Neural crest cell (in vitro differentiated cells): Measurements from ENCODE around the gene TNFRSF19. TPM values are rescaled to one million over a fixed set of nuclear protein-coding genes. Genes with fewer than 3 reads are reported as not detected.

Source experiments
- DNase-seq: peaks from one replicate; pipeline ENCODE4 v3.0.0; 2021; ENCODE audit warnings: low read depth, mixed read lengths, low spot score
- H3K27ac Mint-ChIP-seq: one replicate; pipeline ENCODE4 v1.8.0; 2021; ENCODE audit warnings: mild to moderate bottlenecking, mixed read lengths; ENCODE audit not compliant: unreplicated experiment
- H3K27me3 Mint-ChIP-seq: 2 replicates; pipeline ENCODE4 v1.8.0; 2021; ENCODE audit warnings: low read depth, mild to moderate bottlenecking, mixed read lengths
- H3K36me3 Mint-ChIP-seq: 2 replicates; pipeline ENCODE4 v1.8.0; 2021; ENCODE audit warnings: low read depth, mild to moderate bottlenecking, mixed read lengths
- H3K4me1 Mint-ChIP-seq: 2 replicates; pipeline ENCODE4 v1.8.0; 2021; ENCODE audit warnings: mixed read lengths
- H3K4me3 Mint-ChIP-seq: one replicate; pipeline ENCODE4 v1.8.0; 2021; ENCODE audit warnings: mild to moderate bottlenecking, mixed read lengths
- H3K9me3 Mint-ChIP-seq: 2 replicates; pipeline ENCODE4 v1.8.0; 2021; ENCODE audit warnings: mixed read lengths
- total RNA-seq: library from RNA; stranded (reverse); gene quantifications from 2 replicates; pipeline ENCODE4 v1.2.1, GENCODE V29; 2021
- TF ChIP-seq, protein P1 (sequence below): fragments of 200-600 bp; sonication (generic); conservative IDR thresholded peaks from 2 replicates; pipeline ENCODE4 v1.5.0; 2021; ENCODE audit warnings: antibody characterized with exemption, mild to moderate bottlenecking

Gene TNFRSF19
- total RNA-seq, 1 donor from 2014 or later, result 76.1 TPM

- TF ChIP-seq, protein P1, sequence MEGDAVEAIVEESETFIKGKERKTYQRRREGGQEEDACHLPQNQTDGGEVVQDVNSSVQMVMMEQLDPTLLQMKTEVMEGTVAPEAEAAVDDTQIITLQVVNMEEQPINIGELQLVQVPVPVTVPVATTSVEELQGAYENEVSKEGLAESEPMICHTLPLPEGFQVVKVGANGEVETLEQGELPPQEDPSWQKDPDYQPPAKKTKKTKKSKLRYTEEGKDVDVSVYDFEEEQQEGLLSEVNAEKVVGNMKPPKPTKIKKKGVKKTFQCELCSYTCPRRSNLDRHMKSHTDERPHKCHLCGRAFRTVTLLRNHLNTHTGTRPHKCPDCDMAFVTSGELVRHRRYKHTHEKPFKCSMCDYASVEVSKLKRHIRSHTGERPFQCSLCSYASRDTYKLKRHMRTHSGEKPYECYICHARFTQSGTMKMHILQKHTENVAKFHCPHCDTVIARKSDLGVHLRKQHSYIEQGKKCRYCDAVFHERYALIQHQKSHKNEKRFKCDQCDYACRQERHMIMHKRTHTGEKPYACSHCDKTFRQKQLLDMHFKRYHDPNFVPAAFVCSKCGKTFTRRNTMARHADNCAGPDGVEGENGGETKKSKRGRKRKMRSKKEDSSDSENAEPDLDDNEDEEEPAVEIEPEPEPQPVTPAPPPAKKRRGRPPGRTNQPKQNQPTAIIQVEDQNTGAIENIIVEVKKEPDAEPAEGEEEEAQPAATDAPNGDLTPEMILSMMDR, result no peak
- Mint-ChIP-seq H3K4me3 (no peak overlapping the region), H3K36me3 (peaks cover 15% of the 10 kb centered on the region), H3K9me3 (no peaks in the 10 kb centered on the region), H3K27me3 (no peaks in the 10 kb centered on the region), H3K4me1 (peaks cover 38% of the 10 kb centered on the region), H3K27ac (no peak overlapping the region)
- no peak for DNase-seq
Measured at GRCh38 chr13:23608138-23608537, 37.9 kb downstream of the TNFRSF19 start.

- TF ChIP-seq, protein P1, result no peak
- H3K4me3 Mint-ChIP-seq, result peak overlapping the region; percentile 27
- no peak for DNase-seq
Measured at GRCh38 chr13:23608701-23609413, 38.6 kb downstream of the TNFRSF19 start.

GRCh38 chr13:23609414-23609760 lies 39.2 kb downstream of the TNFRSF19 start:
- H3K4me3 Mint-ChIP-seq, result no peak overlapping the region
- no peak for DNase-seq
- H3K27me3 Mint-ChIP-seq, result no peaks in the 10 kb centered on the region
- H3K36me3 Mint-ChIP-seq, result peaks cover 9% of the 10 kb centered on the region
- TF ChIP-seq, protein P1, result no peak
- no peaks in the 10 kb centered on the region for H3K9me3 Mint-ChIP-seq
- peaks cover 50% of the 10 kb centered on the region for H3K4me1 Mint-ChIP-seq
- H3K27ac Mint-ChIP-seq, result no peak overlapping the region

More at GRCh38 chr13:23608701-23609413, 38.6 kb downstream of the TNFRSF19 start:
- Mint-ChIP-seq H3K4me1 (peaks cover 45% of the 10 kb centered on the region), H3K36me3 (peaks cover 12% of the 10 kb centered on the region), H3K27ac (peak overlapping the region; percentile 81), H3K9me3 (no peaks in the 10 kb centered on the region), H3K27me3 (no peaks in the 10 kb centered on the region)

- Mint-ChIP-seq H3K27ac (no peak overlapping the region), H3K4me3 (no peak overlapping the region), H3K36me3 (peaks cover 9% of the 10 kb centered on the region), H3K4me1 (peaks cover 57% of the 10 kb centered on the region), H3K9me3 (no peaks in the 10 kb centered on the region), H3K27me3 (no peaks in the 10 kb centered on the region)
- no peak for DNase-seq
- TF ChIP-seq, protein P1, result no peak
Measured at GRCh38 chr13:23609874-23610576, 39.8 kb downstream of the TNFRSF19 start.

GRCh38 chr13:23610966-23611491 lies 40.8 kb downstream of the TNFRSF19 start:
- Mint-ChIP-seq H3K4me3 (no peak overlapping the region), H3K9me3 (no peaks in the 10 kb centered on the region), H3K27me3 (no peaks in the 10 kb centered on the region), H3K4me1 (peaks cover 67% of the 10 kb centered on the region), H3K36me3 (peaks cover 9% of the 10 kb centered on the region), H3K27ac (no peak overlapping the region)
- no peak for DNase-seq
- TF ChIP-seq, protein P1, result no peak
